ENCODE measurements around the gene KIF16B. TPM values are rescaled to one million over a fixed set of nuclear protein-coding genes. Genes with fewer than 3 reads are reported as not detected.

The KIF16B gene
- total RNA-seq, 1 donor from 2014 or later, result 7.0 TPM

GRCh38 chr20:16433293-16433580 is 140.0 kb downstream of the KIF16B start:
- H3K27ac ChIP-seq (ENCODE audit: low read depth, low read length), result no peak overlapping the region
- H3K4me1 ChIP-seq (ENCODE audit: insufficient read depth, low read length), result no peaks in the 10 kb centered on the region
- H3K4me2 ChIP-seq (ENCODE audit: low read length), result no peak overlapping the region
- no peaks in the 10 kb centered on the region for H3K36me3 Mint-ChIP-seq (ENCODE audit: low read depth, unreplicated experiment)
- no peak overlapping the region for H3K27ac Mint-ChIP-seq (ENCODE audit: unreplicated experiment)
- H3K9me3 ChIP-seq (ENCODE audit: insufficient read depth, low read depth, low read length), result no peaks in the 10 kb centered on the region
- no peaks in the 10 kb centered on the region for H3K4me1 Mint-ChIP-seq (ENCODE audit: low read depth, unreplicated experiment)
- no peak for TF ChIP-seq CTCF (IDR thresholded peaks at IDR 0.05; ENCODE audit: insufficient read depth, low read depth, low read length)
- no peak for TF ChIP-seq EZH2 (IDR thresholded peaks at IDR 0.05; ENCODE audit: insufficient read depth, low read length)
- no peak overlapping the region for H3K4me3 Mint-ChIP-seq (ENCODE audit: unreplicated experiment)
- H3K36me3 ChIP-seq (ENCODE audit: insufficient read depth, low read length), result no peaks in the 10 kb centered on the region
- H4K20me1 ChIP-seq (ENCODE audit: insufficient read depth, low read length), result no peaks in the 10 kb centered on the region
- DNase-seq (ENCODE audit: low read depth) (no peak), FAIRE-seq (no peak)
- no peaks in the 10 kb centered on the region for H3K27me3 ChIP-seq (ENCODE audit: insufficient read depth, low read length)
- H3K27me3 Mint-ChIP-seq (ENCODE audit: low read depth, unreplicated experiment), result no peaks in the 10 kb centered on the region
- H3K4me3 ChIP-seq (ENCODE audit: insufficient read depth, low read depth, low read length), result no peak overlapping the region
- H3K9me3 Mint-ChIP-seq (ENCODE audit: unreplicated experiment), result no peaks in the 10 kb centered on the region
- no peak overlapping the region for H2AFZ ChIP-seq (ENCODE audit: low read depth, low read length)
- no peaks in the 10 kb centered on the region for H3K79me2 ChIP-seq (ENCODE audit: insufficient read depth, low read length)
- no peak overlapping the region for H3K9ac ChIP-seq (ENCODE audit: low read length)

GRCh38 chr20:16432466-16433292 is 140.6 kb downstream of the KIF16B start:
- Histone ChIP-seq H3K27me3 (ENCODE audit: insufficient read depth, low read length) (no peaks in the 10 kb centered on the region), H4K20me1 (ENCODE audit: insufficient read depth, low read length) (no peaks in the 10 kb centered on the region), H3K79me2 (ENCODE audit: insufficient read depth, low read length) (no peaks in the 10 kb centered on the region), H3K9ac (ENCODE audit: low read length) (no peak overlapping the region), H3K4me3 (ENCODE audit: insufficient read depth, low read depth, low read length) (no peak overlapping the region), H3K4me1 (ENCODE audit: insufficient read depth, low read length) (no peaks in the 10 kb centered on the region), H3K36me3 (ENCODE audit: insufficient read depth, low read length) (no peaks in the 10 kb centered on the region), H3K4me2 (ENCODE audit: low read length) (no peak overlapping the region), H2AFZ (ENCODE audit: low read depth, low read length) (no peak overlapping the region), H3K27ac (ENCODE audit: low read depth, low read length) (no peak overlapping the region), H3K9me3 (ENCODE audit: insufficient read depth, low read depth, low read length) (no peaks in the 10 kb centered on the region)
- H3K36me3 Mint-ChIP-seq (ENCODE audit: low read depth, unreplicated experiment), result no peaks in the 10 kb centered on the region
- FAIRE-seq (no peak), DNase-seq (ENCODE audit: low read depth) (no peak)
- no peaks in the 10 kb centered on the region for H3K9me3 Mint-ChIP-seq (ENCODE audit: unreplicated experiment)
- no peak overlapping the region for H3K4me3 Mint-ChIP-seq (ENCODE audit: unreplicated experiment)
- H3K27me3 Mint-ChIP-seq (ENCODE audit: low read depth, unreplicated experiment), result no peaks in the 10 kb centered on the region
- no peaks in the 10 kb centered on the region for H3K4me1 Mint-ChIP-seq (ENCODE audit: low read depth, unreplicated experiment)
- no peak for TF ChIP-seq CTCF (IDR thresholded peaks at IDR 0.05; ENCODE audit: insufficient read depth, low read depth, low read length)
- no peak for TF ChIP-seq EZH2 (IDR thresholded peaks at IDR 0.05; ENCODE audit: insufficient read depth, low read length)
- H3K27ac Mint-ChIP-seq (ENCODE audit: unreplicated experiment), result no peak overlapping the region

GRCh38 chr20:16428112-16428511 is 145.1 kb downstream of the KIF16B start:
- H3K9me3 Mint-ChIP-seq (ENCODE audit: unreplicated experiment), result no peaks in the 10 kb centered on the region
- Histone ChIP-seq H3K27ac (ENCODE audit: low read depth, low read length) (no peak overlapping the region), H3K9me3 (ENCODE audit: insufficient read depth, low read depth, low read length) (no peaks in the 10 kb centered on the region), H4K20me1 (ENCODE audit: insufficient read depth, low read length) (no peaks in the 10 kb centered on the region), H3K9ac (ENCODE audit: low read length) (no peak overlapping the region), H3K4me2 (ENCODE audit: low read length) (no peak overlapping the region), H2AFZ (ENCODE audit: low read depth, low read length) (no peak overlapping the region), H3K36me3 (ENCODE audit: insufficient read depth, low read length) (no peaks in the 10 kb centered on the region), H3K79me2 (ENCODE audit: insufficient read depth, low read length) (no peaks in the 10 kb centered on the region), H3K4me1 (ENCODE audit: insufficient read depth, low read length) (no peaks in the 10 kb centered on the region), H3K27me3 (ENCODE audit: insufficient read depth, low read length) (no peaks in the 10 kb centered on the region), H3K4me3 (ENCODE audit: insufficient read depth, low read depth, low read length) (no peak overlapping the region)
- peaks cover 6% of the 10 kb centered on the region for H3K4me1 Mint-ChIP-seq (ENCODE audit: low read depth, unreplicated experiment)
- DNase-seq (ENCODE audit: low read depth), result no peak
- no peak overlapping the region for H3K27ac Mint-ChIP-seq (ENCODE audit: unreplicated experiment)
- no peak for FAIRE-seq
- TF ChIP-seq EZH2 (IDR thresholded peaks at IDR 0.05; ENCODE audit: insufficient read depth, low read length), result no peak
- no peak for TF ChIP-seq CTCF (IDR thresholded peaks at IDR 0.05; ENCODE audit: insufficient read depth, low read depth, low read length)
- H3K4me3 Mint-ChIP-seq (ENCODE audit: unreplicated experiment), result no peak overlapping the region
- H3K27me3 Mint-ChIP-seq (ENCODE audit: low read depth, unreplicated experiment), result no peaks in the 10 kb centered on the region
- H3K36me3 Mint-ChIP-seq (ENCODE audit: low read depth, unreplicated experiment), result peaks cover 15% of the 10 kb centered on the region

Measured in astrocyte (in vitro differentiated cells and primary cell).